ENCODE results near the gene TAPT1. TPM values are rescaled to one million over a fixed set of nuclear protein-coding genes. Genes with fewer than 3 reads are reported as not detected.

TAPT1 gene
- total RNA-seq, 1 experiment from 2014 or later: 48.6 TPM

GRCh38 chr4:16205298-16206164 is 20.7 kb downstream of the TAPT1 start:
- H3K27me3 ChIP-seq (replicated peaks; ENCODE audit: insufficient read depth, low read depth, low read length, poor library complexity): no peaks in the 10 kb centered on the region
- ChIA-PET CTCF (interaction anchor here (0.6 to 1.4 kb wide), 7 partner anchors 9 to 400 kb away, joined by 3 to 9 read pairs (median 4); no protein-coding TSS in a partner anchor), POLR2A (ENCODE audit: low non-redundant PET) (interaction anchor here (0.7 kb wide), 1 partner anchor 209 kb away, joined by 3 read pairs; no protein-coding TSS in a partner anchor)
- DNase-seq (ENCODE audit: low spot score): peak; percentile 61
- intact Hi-C loops (cut with micrococcal nuclease; ENCODE audit: unreplicated experiment): loop anchor here (10.0 kb wide), 1 partner anchor 731 kb away; no protein-coding TSS in a partner anchor
- H3K9me3 ChIP-seq (ENCODE audit: low read depth, low read length, poor library complexity, severe bottlenecking): no peaks in the 10 kb centered on the region
- no peaks in the 10 kb centered on the region for H3K36me3 ChIP-seq (ENCODE audit: insufficient read depth, low read length, poor library complexity, severe bottlenecking)
- no peak overlapping the region for H3K4me3 ChIP-seq (ENCODE audit: low read depth, low read length, poor library complexity, severe bottlenecking)
- H3K27ac ChIP-seq (ENCODE audit: low read depth, low read length, poor library complexity, severe bottlenecking): peak overlapping the region; percentile 19
- peaks cover 35% of the 10 kb centered on the region for H3K4me1 ChIP-seq (ENCODE audit: insufficient read depth, low read length, poor library complexity, severe bottlenecking)
- no TSS peak for BruUV-seq (replicated peaks)
- no peak for TF ChIP-seq EZH2 (IDR thresholded peaks at IDR 0.05; ENCODE audit: borderline replicate concordance, low read depth, low read length, poor library complexity, severe bottlenecking)
- peak; percentile 73 for TF ChIP-seq CTCF (conservative IDR thresholded peaks at IDR 0.05; ENCODE audit: low read depth, low read length)

GRCh38 chr4:16204505-16204904 is 21.8 kb downstream of the TAPT1 start:
- no peak overlapping the region for H3K27ac ChIP-seq (ENCODE audit: low read depth, low read length, poor library complexity, severe bottlenecking)
- H3K9me3 ChIP-seq (ENCODE audit: low read depth, low read length, poor library complexity, severe bottlenecking): no peaks in the 10 kb centered on the region
- H3K4me3 ChIP-seq (ENCODE audit: low read depth, low read length, poor library complexity, severe bottlenecking): no peak overlapping the region
- POLR2A ChIA-PET (ENCODE audit: low non-redundant PET): no interaction called here
- peaks cover 30% of the 10 kb centered on the region for H3K4me1 ChIP-seq (ENCODE audit: insufficient read depth, low read length, poor library complexity, severe bottlenecking)
- BruUV-seq (replicated peaks): no TSS peak
- intact Hi-C loops (cut with micrococcal nuclease; ENCODE audit: unreplicated experiment): loop anchor here (10.0 kb wide), 1 partner anchor 730 kb away; no protein-coding TSS in a partner anchor
- CTCF ChIA-PET: no interaction called here
- no peak for DNase-seq (ENCODE audit: low spot score)
- TF ChIP-seq EZH2 (IDR thresholded peaks at IDR 0.05; ENCODE audit: borderline replicate concordance, low read depth, low read length, poor library complexity, severe bottlenecking) (no peak), CTCF (conservative IDR thresholded peaks at IDR 0.05; ENCODE audit: low read depth, low read length) (no peak)
- no peaks in the 10 kb centered on the region for H3K36me3 ChIP-seq (ENCODE audit: insufficient read depth, low read length, poor library complexity, severe bottlenecking)
- no peaks in the 10 kb centered on the region for H3K27me3 ChIP-seq (replicated peaks; ENCODE audit: insufficient read depth, low read depth, low read length, poor library complexity)

GRCh38 chr4:16203083-16203482 is 23.2 kb downstream of the TAPT1 start:
- no peaks in the 10 kb centered on the region for H3K36me3 ChIP-seq (ENCODE audit: insufficient read depth, low read length, poor library complexity, severe bottlenecking)
- POLR2A ChIA-PET (ENCODE audit: low non-redundant PET): no interaction called here
- CTCF ChIA-PET: no interaction called here
- no peaks in the 10 kb centered on the region for H3K27me3 ChIP-seq (replicated peaks; ENCODE audit: insufficient read depth, low read depth, low read length, poor library complexity)
- TF ChIP-seq CTCF (conservative IDR thresholded peaks at IDR 0.05; ENCODE audit: low read depth, low read length) (no peak), EZH2 (IDR thresholded peaks at IDR 0.05; ENCODE audit: borderline replicate concordance, low read depth, low read length, poor library complexity, severe bottlenecking) (no peak)
- H3K4me3 ChIP-seq (ENCODE audit: low read depth, low read length, poor library complexity, severe bottlenecking): no peak overlapping the region
- no peak for DNase-seq (ENCODE audit: low spot score)
- H3K4me1 ChIP-seq (ENCODE audit: insufficient read depth, low read length, poor library complexity, severe bottlenecking): peaks cover 41% of the 10 kb centered on the region
- BruUV-seq (replicated peaks): no TSS peak
- H3K27ac ChIP-seq (ENCODE audit: low read depth, low read length, poor library complexity, severe bottlenecking): no peak overlapping the region
- no peaks in the 10 kb centered on the region for H3K9me3 ChIP-seq (ENCODE audit: low read depth, low read length, poor library complexity, severe bottlenecking)
- intact Hi-C loops (cut with micrococcal nuclease; ENCODE audit: unreplicated experiment): loop anchor here (10.0 kb wide), 1 partner anchor 728 kb away; no protein-coding TSS in a partner anchor

Measured in A673 (cell line).